Breast epithelium (tissue), 4 donors: ENCODE data around the gene DTX4. TPM values are rescaled to one million over a fixed set of nuclear protein-coding genes. Genes with fewer than 3 reads are reported as not detected.

Source experiments
- DNase-seq, 2 donors: peaks; one replicate each; pipeline ENCODE4 v3.0.0-alpha.2; 2019; ENCODE audit warnings: low spot score in 2 of 2
- H3K27ac ChIP-seq, 2 donors: fragments of 200-600 bp; sonication (generic) in 1 of 2; one replicate each; pipeline ENCODE4 v1.5.1; 2016 to 2019; ENCODE audit warnings: mild to moderate bottlenecking in 1 of 2
- H3K27me3 ChIP-seq, 2 donors: fragments of 200-600 bp; sonication (generic) in 1 of 2; one replicate each; pipeline versions ENCODE4 v1.5.1 to v1.6.0; 2017 to 2019; ENCODE audit warnings: control low read depth in 1 of 2, mild to moderate bottlenecking in 1 of 2
- H3K36me3 ChIP-seq: fragments of 200-600 bp; one replicate; pipeline ENCODE4 v1.5.1; 2019
- H3K4me1 ChIP-seq, 2 donors: fragments of 200-600 bp; sonication (generic); one replicate each; pipeline ENCODE4 v1.5.1; 2016 to 2019; ENCODE audit warnings: control low read depth in 1 of 2
- H3K4me3 ChIP-seq, 3 donors: fragments of 200-600 bp; sonication (generic); 1 replicate in 2 of 3; 2 replicates in 1 of 3; pipeline ENCODE4 v1.5.1; 2016 to 2019; ENCODE audit warnings: mild to moderate bottlenecking in 3 of 3, moderate library complexity in 2 of 3
- H3K9me3 ChIP-seq, 2 donors: fragments of 200-600 bp; sonication (generic) in 1 of 2; one replicate each; pipeline ENCODE4 v1.5.1; 2016 to 2019; ENCODE audit warnings: control low read depth in 1 of 2
- CTCF ChIP-seq, 3 donors: fragments of 450-650 bp; IDR thresholded peaks; one replicate each; pipeline ENCODE4 v1.5.1; 2016 to 2017; ENCODE audit warnings: antibody characterized with exemption in 3 of 3, mild to moderate bottlenecking in 3 of 3, moderate library complexity in 3 of 3
- POLR2A ChIP-seq: fragments of 450-650 bp; IDR thresholded peaks from one replicate; pipeline ENCODE4 v1.6.1; 2016; ENCODE audit warnings: antibody characterized with exemption, mild to moderate bottlenecking, moderate library complexity
- POLR2AphosphoS5 ChIP-seq, 3 donors: sonication (generic); formaldehyde crosslinking; IDR thresholded peaks; one replicate each; pipeline ENCODE4 v1.6.1; 2017; ENCODE audit warnings: antibody characterized with exemption in 3 of 3
- intact Hi-C: fragments of 100-400 bp; cut with DNase I; formaldehyde crosslinking; loops from one replicate; pipeline ENCODE4 v1.15.1; 2023; ENCODE audit warnings: low total_unique reads
- total RNA-seq, 3 donors: library from RNA; depleted of rRNA; stranded (reverse); fragments of >200 nt; gene quantifications; one replicate each; pipeline ENCODE4 v1.1.0, GENCODE V29; 2016

DTX4 gene
- total RNA-seq, 3 donors from 2014 or later, result 7.5 to 22.9 (median 10.8) TPM

GRCh38 chr11:59145534-59145933, 26.4 kb upstream of the DTX4 start:
- TF ChIP-seq CTCF (IDR thresholded peaks at IDR 0.05) (no peak), POLR2AphosphoS5 (IDR thresholded peaks at IDR 0.05) (no peak)
- intact Hi-C loops, result no loop called here

GRCh38 chr11:59151761-59152160, 20.2 kb upstream of the DTX4 start:
- TF ChIP-seq POLR2A, result no peak
- no peak for TF ChIP-seq POLR2AphosphoS5 (IDR thresholded peaks at IDR 0.05)
- TF ChIP-seq CTCF (IDR thresholded peaks at IDR 0.05), result no peak

More at GRCh38 chr11:59145534-59145933, 26.4 kb upstream of the DTX4 start:
- no peak overlapping the region for H3K27ac ChIP-seq
- H3K4me3 ChIP-seq, result peak overlapping the region in 1 of 3 donors; percentile 91
- no peaks in the 10 kb centered on the region for H3K36me3 ChIP-seq
- H3K4me1 ChIP-seq, result peaks cover 0 to 6% of the 10 kb centered on the region in 2 donors
- H3K27me3 ChIP-seq, result no peaks in the 10 kb centered on the region
- DNase-seq, result no peak
- H3K9me3 ChIP-seq, result no peaks in the 10 kb centered on the region

GRCh38 chr11:59152312-59152951, 19.5 kb upstream of the DTX4 start:
- H3K27ac ChIP-seq, result no peak overlapping the region
- intact Hi-C loops, result no loop called here

More at GRCh38 chr11:59151761-59152160, 20.2 kb upstream of the DTX4 start:
- no peak overlapping the region for H3K4me3 ChIP-seq
- no peak overlapping the region for H3K27ac ChIP-seq
- no peaks in the 10 kb centered on the region for H3K27me3 ChIP-seq
- DNase-seq, result no peak
- no peaks in the 10 kb centered on the region for H3K9me3 ChIP-seq
- intact Hi-C loops, result no loop called here
- H3K4me1 ChIP-seq, result no peaks in the 10 kb centered on the region
- H3K36me3 ChIP-seq, result no peaks in the 10 kb centered on the region

GRCh38 chr11:59154610-59155009, 17.3 kb upstream of the DTX4 start:
- TF ChIP-seq POLR2A (no peak), CTCF (IDR thresholded peaks at IDR 0.05) (no peak), POLR2AphosphoS5 (IDR thresholded peaks at IDR 0.05) (no peak)
- no peak overlapping the region for H3K27ac ChIP-seq
- H3K36me3 ChIP-seq, result no peaks in the 10 kb centered on the region
- intact Hi-C loops, result no loop called here
- H3K4me3 ChIP-seq, result no peak overlapping the region
- H3K4me1 ChIP-seq, result no peaks in the 10 kb centered on the region
- H3K27me3 ChIP-seq, result no peaks in the 10 kb centered on the region
- DNase-seq, result no peak
- no peaks in the 10 kb centered on the region for H3K9me3 ChIP-seq

More at GRCh38 chr11:59152312-59152951, 19.5 kb upstream of the DTX4 start:
- no peaks in the 10 kb centered on the region for H3K4me1 ChIP-seq
- H3K27me3 ChIP-seq, result no peaks in the 10 kb centered on the region
- no peak for TF ChIP-seq POLR2AphosphoS5 (IDR thresholded peaks at IDR 0.05)
- TF ChIP-seq POLR2A, result no peak
- TF ChIP-seq CTCF (IDR thresholded peaks at IDR 0.05), result no peak
- no peak overlapping the region for H3K4me3 ChIP-seq
- H3K9me3 ChIP-seq, result no peaks in the 10 kb centered on the region
- DNase-seq, result no peak
- no peaks in the 10 kb centered on the region for H3K36me3 ChIP-seq

GRCh38 chr11:59157433-59157832, 14.5 kb upstream of the DTX4 start:
- H3K36me3 ChIP-seq, result no peaks in the 10 kb centered on the region
- no peak for DNase-seq
- no peaks in the 10 kb centered on the region for H3K27me3 ChIP-seq
- no peak for TF ChIP-seq POLR2A
- no peak for TF ChIP-seq CTCF (IDR thresholded peaks at IDR 0.05)
- no peak for TF ChIP-seq POLR2AphosphoS5 (IDR thresholded peaks at IDR 0.05)
- intact Hi-C loops, result no loop called here
- H3K27ac ChIP-seq, result no peak overlapping the region
- H3K9me3 ChIP-seq, result no peaks in the 10 kb centered on the region
- no peak overlapping the region for H3K4me3 ChIP-seq
- H3K4me1 ChIP-seq, result no peaks in the 10 kb centered on the region
